ENCODE measurements around the gene PANK2. TPM values are rescaled to one million over a fixed set of nuclear protein-coding genes. Genes with fewer than 3 reads are reported as not detected.

Gene PANK2
- total RNA-seq, 4 donors from 2014 or later = 26.6 to 40.9 (median 27.4) TPM

DNA sequence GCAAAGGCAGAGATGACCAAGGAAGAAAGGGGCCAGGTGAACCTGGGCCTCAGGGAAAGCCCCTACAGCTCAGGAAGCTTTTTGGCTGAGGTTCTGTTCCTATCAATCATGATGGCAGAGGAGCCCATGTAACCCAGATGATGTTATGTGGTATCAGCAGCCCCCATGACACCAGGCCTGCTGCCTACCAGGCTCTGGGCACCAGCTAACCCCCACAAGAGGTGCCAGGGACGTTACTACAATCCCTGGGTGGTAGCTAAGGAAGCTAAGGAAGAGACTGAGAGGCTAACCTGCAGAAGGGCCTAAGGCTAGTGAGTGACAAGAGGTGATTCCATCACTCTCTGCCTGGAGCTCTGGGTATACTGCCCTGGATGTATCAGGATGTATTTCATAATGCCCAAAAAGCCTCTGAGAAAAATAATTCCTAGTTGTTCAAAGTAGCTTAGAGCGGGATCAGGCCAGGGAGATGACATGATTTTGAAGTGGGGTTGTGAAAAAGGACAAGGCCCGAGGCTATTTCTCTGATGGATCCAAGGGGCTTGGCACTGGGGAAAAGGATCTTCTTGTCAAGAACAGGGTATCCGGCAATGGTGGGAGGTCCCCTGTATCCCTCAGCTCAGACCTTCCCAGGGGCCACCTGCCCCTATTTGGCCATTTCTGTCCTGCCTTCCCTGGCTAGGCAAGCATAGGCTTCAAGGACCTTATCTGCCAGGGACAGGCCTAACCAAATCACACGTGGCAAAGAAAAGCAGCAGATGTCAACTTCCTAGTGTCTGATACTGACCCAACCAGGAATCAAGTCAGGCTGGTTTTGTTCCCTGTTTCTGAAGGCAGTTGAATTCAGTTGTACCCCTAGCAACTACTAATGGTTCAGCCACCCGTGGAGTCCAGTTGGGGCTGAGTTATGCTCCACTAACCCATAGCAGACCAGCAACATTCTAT, 41.3 kb downstream of the PANK2 start:
- 65% methylated on average over 6 of the region's 6 CpGs for WGBS
- Histone ChIP-seq H3K27me3 (no peaks in the 10 kb centered on the region), H3K27ac (no peak overlapping the region), H3K4me3 (no peak overlapping the region), H3K36me3 (no peaks in the 10 kb centered on the region), H3K4me1 (peaks cover 49% of the 10 kb centered on the region), H3K9me3 (no peaks in the 10 kb centered on the region)
- TF ChIP-seq, protein P1, sequence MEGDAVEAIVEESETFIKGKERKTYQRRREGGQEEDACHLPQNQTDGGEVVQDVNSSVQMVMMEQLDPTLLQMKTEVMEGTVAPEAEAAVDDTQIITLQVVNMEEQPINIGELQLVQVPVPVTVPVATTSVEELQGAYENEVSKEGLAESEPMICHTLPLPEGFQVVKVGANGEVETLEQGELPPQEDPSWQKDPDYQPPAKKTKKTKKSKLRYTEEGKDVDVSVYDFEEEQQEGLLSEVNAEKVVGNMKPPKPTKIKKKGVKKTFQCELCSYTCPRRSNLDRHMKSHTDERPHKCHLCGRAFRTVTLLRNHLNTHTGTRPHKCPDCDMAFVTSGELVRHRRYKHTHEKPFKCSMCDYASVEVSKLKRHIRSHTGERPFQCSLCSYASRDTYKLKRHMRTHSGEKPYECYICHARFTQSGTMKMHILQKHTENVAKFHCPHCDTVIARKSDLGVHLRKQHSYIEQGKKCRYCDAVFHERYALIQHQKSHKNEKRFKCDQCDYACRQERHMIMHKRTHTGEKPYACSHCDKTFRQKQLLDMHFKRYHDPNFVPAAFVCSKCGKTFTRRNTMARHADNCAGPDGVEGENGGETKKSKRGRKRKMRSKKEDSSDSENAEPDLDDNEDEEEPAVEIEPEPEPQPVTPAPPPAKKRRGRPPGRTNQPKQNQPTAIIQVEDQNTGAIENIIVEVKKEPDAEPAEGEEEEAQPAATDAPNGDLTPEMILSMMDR (IDR thresholded peaks at IDR 0.05) = no peak
- no peak for TF ChIP-seq POLR2A (IDR thresholded peaks at IDR 0.05)
- no peak for DNase-seq (ENCODE audit: low spot score in 2 of 2)

DNA sequence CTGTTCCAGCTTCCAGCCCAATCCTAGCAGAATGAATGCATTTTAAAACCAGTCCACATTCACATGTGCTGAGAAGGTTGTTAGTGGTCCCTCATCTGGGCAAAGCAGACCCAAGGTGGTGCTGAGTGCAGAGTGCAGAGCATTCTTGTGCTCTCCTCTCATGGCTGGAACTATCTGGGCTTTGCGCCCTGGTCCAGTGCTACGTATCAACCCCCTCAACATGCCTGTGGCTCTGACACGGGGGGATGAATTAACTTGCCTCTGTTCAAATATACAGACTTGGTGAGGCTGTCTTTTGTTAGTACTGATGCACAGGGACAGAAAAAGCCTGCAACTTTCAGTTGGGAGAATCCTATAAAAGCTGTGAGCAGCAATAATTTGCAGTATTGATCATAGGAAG, 42.5 kb downstream of the PANK2 start:
- Histone ChIP-seq H3K4me3 (no peak overlapping the region), H3K9me3 (no peaks in the 10 kb centered on the region), H3K27me3 (no peaks in the 10 kb centered on the region), H3K36me3 (no peaks in the 10 kb centered on the region), H3K4me1 (peaks cover 53% of the 10 kb centered on the region), H3K27ac (no peak overlapping the region)
- TF ChIP-seq POLR2AphosphoS5 (IDR thresholded peaks at IDR 0.05) = no peak
- TF ChIP-seq, protein P1 (IDR thresholded peaks at IDR 0.05) = no peak
- no peak for TF ChIP-seq EP300 (IDR thresholded peaks at IDR 0.05)
- TF ChIP-seq POLR2A (IDR thresholded peaks at IDR 0.05) = no peak
- no peak for DNase-seq (ENCODE audit: low spot score in 2 of 2)
- no CpG with 5 or more reads among the region's 3 CpGs for WGBS

DNA sequence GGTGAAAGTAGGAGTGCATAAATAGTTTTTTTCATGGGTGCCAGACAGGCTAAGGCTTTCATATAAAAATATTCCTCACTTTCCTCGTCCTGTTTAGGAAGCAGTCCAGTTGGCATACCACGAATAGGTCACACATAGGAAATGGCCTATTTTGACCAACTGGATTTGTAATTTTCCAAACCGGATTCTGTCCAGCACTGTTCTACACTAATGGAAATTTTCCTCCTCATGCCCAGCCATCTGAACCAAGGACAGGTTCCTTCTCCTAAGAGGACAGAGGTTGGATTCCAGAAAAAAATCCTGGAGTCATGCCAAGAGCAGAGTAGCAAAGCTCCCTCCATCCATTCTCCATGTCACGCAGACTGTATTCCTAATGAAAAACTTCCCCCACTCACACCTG, 43.1 kb downstream of the PANK2 start:
- H3K27me3 ChIP-seq = no peaks in the 10 kb centered on the region
- peak overlapping the region; percentile 50 for H3K27ac ChIP-seq
- TF ChIP-seq, protein P1 (IDR thresholded peaks at IDR 0.05) = no peak
- TF ChIP-seq EP300 (IDR thresholded peaks at IDR 0.05) (no peak), POLR2AphosphoS5 (IDR thresholded peaks at IDR 0.05) (no peak), POLR2A (IDR thresholded peaks at IDR 0.05) (no peak)
- H3K4me1 ChIP-seq = peaks cover 53% of the 10 kb centered on the region
- no peaks in the 10 kb centered on the region for H3K9me3 ChIP-seq
- WGBS = 48% methylated on average over 4 of the region's 4 CpGs
- H3K36me3 ChIP-seq = no peaks in the 10 kb centered on the region
- DNase-seq (ENCODE audit: low spot score in 2 of 2) = no peak
- peak overlapping the region; percentile 47 for H3K4me3 ChIP-seq

DNA sequence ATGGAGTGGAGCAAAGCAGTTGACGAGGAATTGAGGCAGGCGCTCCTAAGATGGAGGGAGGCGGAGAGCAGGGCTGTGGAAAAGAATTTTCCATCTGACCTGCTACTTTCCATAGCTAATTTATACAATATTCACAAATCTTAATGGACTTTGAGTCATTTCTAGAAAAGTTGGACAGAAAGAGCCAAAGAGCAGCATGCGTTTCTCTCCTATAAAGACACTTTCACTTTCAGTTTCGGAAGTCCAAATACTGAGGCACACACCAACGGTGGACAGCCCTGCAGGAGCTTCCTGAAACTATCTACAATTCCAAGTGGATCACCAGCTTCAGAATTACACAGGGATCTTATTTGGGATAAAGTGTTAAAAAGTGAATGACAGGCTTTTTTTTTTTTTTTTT, 43.5 kb downstream of the PANK2 start:
- TF ChIP-seq, protein P1 (IDR thresholded peaks at IDR 0.05) = no peak
- TF ChIP-seq EP300 (IDR thresholded peaks at IDR 0.05) (no peak), POLR2AphosphoS5 (IDR thresholded peaks at IDR 0.05) (no peak), POLR2A (IDR thresholded peaks at IDR 0.05) (no peak)
- no peaks in the 10 kb centered on the region for H3K9me3 ChIP-seq
- no peak for DNase-seq (ENCODE audit: low spot score in 2 of 2)
- H3K4me1 ChIP-seq = peaks cover 49% of the 10 kb centered on the region
- H3K27ac ChIP-seq = peak overlapping the region; percentile 50
- no peaks in the 10 kb centered on the region for H3K27me3 ChIP-seq
- H3K36me3 ChIP-seq = no peaks in the 10 kb centered on the region
- WGBS = 32% methylated on average over 6 of the region's 6 CpGs
- H3K4me3 ChIP-seq = peak overlapping the region; percentile 47

DNA sequence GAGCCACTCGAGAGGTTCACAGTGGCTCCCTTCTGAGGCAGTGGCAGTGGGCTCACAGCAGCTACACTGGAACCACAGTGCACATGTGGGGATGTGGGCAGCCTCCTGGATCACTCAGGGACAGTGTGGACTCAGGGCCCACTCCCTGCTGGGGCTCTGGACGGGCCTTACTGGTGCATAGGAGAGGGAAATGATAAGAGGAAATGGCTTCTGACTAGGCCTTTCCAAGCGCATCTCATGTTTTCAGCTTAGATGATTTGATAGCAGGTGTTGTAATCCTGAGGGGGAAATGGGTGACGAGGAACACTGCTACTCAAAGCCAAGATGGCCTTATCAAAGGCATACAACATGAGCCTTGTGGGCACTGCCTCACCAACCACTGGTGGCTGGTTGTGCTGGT, 44.0 kb downstream of the PANK2 start:
- Histone ChIP-seq H3K27me3 (no peaks in the 10 kb centered on the region), H3K9me3 (no peaks in the 10 kb centered on the region), H3K36me3 (no peaks in the 10 kb centered on the region), H3K4me1 (peaks cover 43% of the 10 kb centered on the region), H3K27ac (no peak overlapping the region), H3K4me3 (peak overlapping the region; percentile 47)
- DNase-seq (ENCODE audit: low spot score in 2 of 2) = no peak
- WGBS = 75% methylated on average over 4 of the region's 4 CpGs
- no peak for TF ChIP-seq EP300 (IDR thresholded peaks at IDR 0.05)
- no peak for TF ChIP-seq POLR2A (IDR thresholded peaks at IDR 0.05)
- TF ChIP-seq, protein P1 (IDR thresholded peaks at IDR 0.05) = no peak
- TF ChIP-seq POLR2AphosphoS5 (IDR thresholded peaks at IDR 0.05) = no peak

Data from suprapubic skin (tissue), 4 donors.